Duodenal mucosa (tissue), 2 donors: ENCODE data around the gene SERPINA6.

Experiments
- H3K27ac ChIP-seq: one replicate; pipeline ENCODE4 v1.7.0; 2013; ENCODE audit warnings: low read depth, low read length
- H3K27me3 ChIP-seq, 2 donors: one replicate each; pipeline ENCODE4 v1.7.0; 2013; ENCODE audit warnings: low read length in 2 of 2, control low read depth in 1 of 2; ENCODE audit not compliant: insufficient read depth in 2 of 2, control insufficient read depth in 1 of 2
- H3K36me3 ChIP-seq, 2 donors: one replicate each; pipeline ENCODE4 v1.7.0; 2013; ENCODE audit warnings: low read length in 2 of 2, control low read depth in 1 of 2; ENCODE audit not compliant: insufficient read depth in 2 of 2, control insufficient read depth in 1 of 2
- H3K4me1 ChIP-seq, 2 donors: one replicate each; pipeline ENCODE4 v1.7.0; 2013; ENCODE audit warnings: low read length in 2 of 2, control low read depth in 1 of 2; ENCODE audit not compliant: insufficient read depth in 2 of 2, control insufficient read depth in 1 of 2
- H3K4me3 ChIP-seq, 2 donors: one replicate each; pipeline ENCODE4 v1.7.0; 2013; ENCODE audit warnings: low read length in 2 of 2, low read depth in 1 of 2
- H3K9ac ChIP-seq, 2 donors: one replicate each; pipeline ENCODE4 v1.7.0; 2013; ENCODE audit warnings: low read length in 2 of 2, low read depth in 1 of 2
- H3K9me3 ChIP-seq, 2 donors: one replicate each; pipeline ENCODE4 v1.7.0; 2013; ENCODE audit warnings: low read length in 2 of 2, control low read depth in 1 of 2; ENCODE audit not compliant: control insufficient read depth in 1 of 2

SERPINA6 gene

GRCh38 chr14:94293578-94293924 is 29.6 kb downstream of the SERPINA6 start:
- Histone ChIP-seq H3K4me3 (no peak overlapping the region), H3K9me3 (no peaks in the 10 kb centered on the region), H3K36me3 (no peaks in the 10 kb centered on the region), H3K4me1 (no peaks in the 10 kb centered on the region), H3K9ac (no peak overlapping the region), H3K27ac (no peak overlapping the region), H3K27me3 (no peaks in the 10 kb centered on the region)

GRCh38 chr14:94292872-94293577 is 30.1 kb downstream of the SERPINA6 start, which contains the start of gene SERPINA10:
Gene SERPINA10 (minus strand): TSS chr14:94293268. CDS start chr14:94290593, 2,675 bp downstream.
- H3K27ac ChIP-seq: no peak within 1 kb of the TSS
- H3K4me3 ChIP-seq: no peak within 1 kb of the TSS
- no peaks in the 10 kb centered on the region for H3K4me1 ChIP-seq
- no peak within 1 kb of the TSS for H3K9ac ChIP-seq
- H3K9me3 ChIP-seq: no peaks in the 10 kb centered on the region
- no peaks in the 10 kb centered on the region for H3K36me3 ChIP-seq
- H3K27me3 ChIP-seq: no peaks in the 10 kb centered on the region

GRCh38 chr14:94292526-94292871 is 30.6 kb downstream of the SERPINA6 start:
- Histone ChIP-seq H3K9me3 (no peaks in the 10 kb centered on the region), H3K9ac (no peak overlapping the region), H3K27ac (no peak overlapping the region), H3K36me3 (no peaks in the 10 kb centered on the region), H3K4me1 (no peaks in the 10 kb centered on the region), H3K4me3 (no peak overlapping the region), H3K27me3 (no peaks in the 10 kb centered on the region)

- Histone ChIP-seq H3K4me3 (no peak overlapping the region), H3K27me3 (no peaks in the 10 kb centered on the region), H3K9me3 (no peaks in the 10 kb centered on the region), H3K4me1 (no peaks in the 10 kb centered on the region), H3K36me3 (no peaks in the 10 kb centered on the region), H3K9ac (no peak overlapping the region), H3K27ac (no peak overlapping the region)
Observed at GRCh38 chr14:94291906-94292525, 31.1 kb downstream of the SERPINA6 start.

- Histone ChIP-seq H3K9ac (no peak overlapping the region), H3K4me1 (no peaks in the 10 kb centered on the region), H3K36me3 (no peaks in the 10 kb centered on the region), H3K27me3 (no peaks in the 10 kb centered on the region), H3K27ac (no peak overlapping the region), H3K9me3 (no peaks in the 10 kb centered on the region), H3K4me3 (no peak overlapping the region)
Observed at GRCh38 chr14:94291159-94291905, 31.8 kb downstream of the SERPINA6 start.

- Histone ChIP-seq H3K4me1 (no peaks in the 10 kb centered on the region), H3K27me3 (no peaks in the 10 kb centered on the region), H3K27ac (no peak overlapping the region), H3K4me3 (no peak overlapping the region), H3K9me3 (no peaks in the 10 kb centered on the region), H3K36me3 (no peaks in the 10 kb centered on the region), H3K9ac (no peak overlapping the region)
Observed at GRCh38 chr14:94290197-94290596, 32.9 kb downstream of the SERPINA6 start.

- H3K4me1 ChIP-seq: no peaks in the 10 kb centered on the region
- no peaks in the 10 kb centered on the region for H3K27me3 ChIP-seq
- no peaks in the 10 kb centered on the region for H3K9me3 ChIP-seq
- no peak overlapping the region for H3K4me3 ChIP-seq
- H3K9ac ChIP-seq: no peak overlapping the region
- H3K27ac ChIP-seq: no peak overlapping the region
- H3K36me3 ChIP-seq: no peaks in the 10 kb centered on the region
Observed at GRCh38 chr14:94288610-94289465, 34.3 kb downstream of the SERPINA6 start.

GRCh38 chr14:94285158-94285557 is 38.0 kb downstream of the SERPINA6 start:
- Histone ChIP-seq H3K27me3 (no peaks in the 10 kb centered on the region), H3K36me3 (no peaks in the 10 kb centered on the region), H3K9ac (no peak overlapping the region), H3K4me1 (no peaks in the 10 kb centered on the region), H3K27ac (no peak overlapping the region), H3K9me3 (no peaks in the 10 kb centered on the region), H3K4me3 (no peak overlapping the region)

- no peak overlapping the region for H3K27ac ChIP-seq
Observed at GRCh38 chr14:94284221-94284620, 38.9 kb downstream of the SERPINA6 start.

More at GRCh38 chr14:94284221-94284620, 38.9 kb downstream of the SERPINA6 start:
- no peak overlapping the region for H3K4me3 ChIP-seq
- H3K27me3 ChIP-seq: no peaks in the 10 kb centered on the region
- H3K36me3 ChIP-seq: no peaks in the 10 kb centered on the region
- no peak overlapping the region for H3K9ac ChIP-seq
- no peaks in the 10 kb centered on the region for H3K4me1 ChIP-seq
- H3K9me3 ChIP-seq: no peaks in the 10 kb centered on the region
